ENCODE measurements around the gene GLB1L2.

Gene GLB1L2

GRCh38 chr11:134405436-134405835 is 73.6 kb downstream of the GLB1L2 start:
- no peak for DNase-seq (ENCODE audit: low spot score)

- no peak for DNase-seq (ENCODE audit: low spot score)
Observed at GRCh38 chr11:134405841-134406240, 74.1 kb downstream of the GLB1L2 start.

GRCh38 chr11:134406264-134407185 is 74.7 kb downstream of the GLB1L2 start:
- DNase-seq (ENCODE audit: low spot score) = peak; percentile 9

- no peak for DNase-seq (ENCODE audit: low spot score)
Observed at GRCh38 chr11:134407321-134407828, 75.6 kb downstream of the GLB1L2 start.

- no peak for DNase-seq (ENCODE audit: low spot score)
Observed at GRCh38 chr11:134407923-134408322, 76.1 kb downstream of the GLB1L2 start.

GRCh38 chr11:134409552-134410429 is 78.0 kb downstream of the GLB1L2 start:
- DNase-seq (ENCODE audit: low spot score) = no peak

- no peak for DNase-seq (ENCODE audit: low spot score)
Observed at GRCh38 chr11:134410766-134411165, 79.0 kb downstream of the GLB1L2 start.

- DNase-seq (ENCODE audit: low spot score) = no peak
Observed at GRCh38 chr11:134412203-134413042, 80.6 kb downstream of the GLB1L2 start, which contains the start of gene B3GAT1. Gene B3GAT1 (minus strand): TSS chr11:134412242. CDS start chr11:134387659, 24,583 bp downstream.

- DNase-seq (ENCODE audit: low spot score) = no peak
Observed at GRCh38 chr11:134413043-134413825, 81.4 kb downstream of the GLB1L2 start.

- no peak for DNase-seq (ENCODE audit: low spot score)
Observed at GRCh38 chr11:134413826-134414731, 82.3 kb downstream of the GLB1L2 start.

GRCh38 chr11:134414766-134415765 is 83.3 kb downstream of the GLB1L2 start:
- DNase-seq (ENCODE audit: low spot score) = no peak

- no peak for DNase-seq (ENCODE audit: low spot score)
Observed at GRCh38 chr11:134416726-134417125, 84.9 kb downstream of the GLB1L2 start.

GRCh38 chr11:134417871-134418840 is 86.4 kb downstream of the GLB1L2 start:
- no peak for DNase-seq (ENCODE audit: low spot score)

- DNase-seq (ENCODE audit: low spot score) = no peak
Observed at GRCh38 chr11:134423106-134423505, 91.3 kb downstream of the GLB1L2 start.

- no peak for DNase-seq (ENCODE audit: low spot score)
Observed at GRCh38 chr11:134425413-134425812, 93.6 kb downstream of the GLB1L2 start.

Measured in kidney tubule cell (primary cell).